IMR-90 (cell line): ENCODE data around the gene MUC5AC. TPM values are rescaled to one million over a fixed set of nuclear protein-coding genes. Genes with fewer than 3 reads are reported as not detected.

Experiments
- ATAC-seq: fragments of 200-7000 bp; cut with Tn5 transposase; 2 replicates; pipeline ENCODE4 v1.9.1; 2020; ENCODE audit warnings: low read depth, mild to moderate bottlenecking, moderate library complexity
- BruUV-seq: library from RNA; stranded (reverse); fragments of 400-500 nt; replicated peaks from 2 replicates; lab custom pipeline; 2021; lab: Mats Ljungman, UMichigan
- CTCF ChIA-PET: fragments of 300-600 bp; formaldehyde crosslinking; extraction: SDS; loops from one replicate; lab custom pipeline; 2021; ENCODE audit warnings: antibody characterized with exemption; lab: Yijun Ruan, JAX
- POLR2A ChIA-PET: fragments of 300-600 bp; sonication (Branson Sonifier 250); formaldehyde crosslinking; loops from one replicate; lab custom pipeline; 2022; ENCODE audit warnings: antibody characterized with exemption; ENCODE audit not compliant: unreplicated experiment; lab: Charles Lee
- DNase-seq: peaks from one replicate; pipeline ENCODE4 v3.0.0; 2013
- H2AFZ ChIP-seq: replicated peaks from 2 replicates; pipeline ENCODE3; 2013; ENCODE audit warnings: low read length, mild to moderate bottlenecking; ENCODE audit not compliant: poor library complexity
- H2AK5ac ChIP-seq: 2 replicates; pipeline ENCODE4 v1.6.1; 2013; ENCODE audit warnings: low read depth, low read length, inconsistent platforms
- H2AK9ac ChIP-seq: replicated peaks from 2 replicates; pipeline ENCODE3; 2013; ENCODE audit warnings: mild to moderate bottlenecking, low read depth, low read length, moderate library complexity; ENCODE audit not compliant: poor library complexity
- H2BK120ac ChIP-seq: 2 replicates; pipeline ENCODE4 v1.6.1; 2013; ENCODE audit warnings: low read depth, low read length, inconsistent platforms
- H2BK15ac ChIP-seq: 3 replicates; pipeline ENCODE4 v1.6.1; 2013; ENCODE audit warnings: low read depth, low read length, inconsistent platforms
- H2BK20ac ChIP-seq: 2 replicates; pipeline ENCODE4 v1.6.1; 2013; ENCODE audit warnings: low read depth, mild to moderate bottlenecking, inconsistent platforms, low read length, moderate library complexity
- H2BK5ac ChIP-seq: 2 replicates; pipeline ENCODE4 v1.6.1; 2013; ENCODE audit warnings: mild to moderate bottlenecking, low read depth, low read length, inconsistent platforms; ENCODE audit not compliant: poor library complexity, severe bottlenecking
- H3K14ac ChIP-seq: replicated peaks from 2 replicates; pipeline ENCODE4 v1.6.1; 2013; ENCODE audit warnings: low read depth, low read length, inconsistent platforms
- H3K18ac ChIP-seq: 2 replicates; pipeline ENCODE4 v1.6.1; 2013; ENCODE audit warnings: low read depth, low read length, control low read depth
- H3K23ac ChIP-seq: 2 replicates; pipeline ENCODE4 v1.6.1; 2013; ENCODE audit warnings: low read depth, low read length, inconsistent platforms
- H3K27ac ChIP-seq: 2 replicates; pipeline ENCODE4 v1.5.1; 2013; ENCODE audit warnings: mild to moderate bottlenecking, control low read depth, low read length; ENCODE audit not compliant: insufficient read depth
- H3K27me3 ChIP-seq: 2 replicates; pipeline ENCODE4 v1.6.1; 2013; ENCODE audit warnings: low read length; ENCODE audit not compliant: control insufficient read depth, insufficient read depth
- H3K36me3 ChIP-seq: 2 replicates; pipeline ENCODE4 v1.6.1; 2013; ENCODE audit warnings: low read length, mixed read lengths; ENCODE audit not compliant: control insufficient read depth, insufficient read depth
- H3K4ac ChIP-seq: 2 replicates; pipeline ENCODE4 v1.6.1; 2013; ENCODE audit warnings: low read depth, low read length, inconsistent platforms
- H3K4me1 ChIP-seq: 2 replicates; pipeline ENCODE4 v1.6.1; 2013; ENCODE audit warnings: low read length, mixed read lengths; ENCODE audit not compliant: control insufficient read depth, insufficient read depth
- H3K4me2 ChIP-seq: 2 replicates; pipeline ENCODE4 v1.6.1; 2013; ENCODE audit warnings: low read depth, mild to moderate bottlenecking, control low read depth, low read length, moderate library complexity
- H3K4me3 ChIP-seq: 2 replicates; pipeline ENCODE4 v1.5.1; 2013; ENCODE audit warnings: low read depth, mild to moderate bottlenecking, control low read depth, low read length, moderate library complexity; ENCODE audit not compliant: insufficient read depth
- H3K56ac ChIP-seq: 2 replicates; pipeline ENCODE4 v1.6.1; 2013; ENCODE audit warnings: low read length, inconsistent platforms; ENCODE audit not compliant: insufficient read depth; ENCODE audit errors: extremely low read depth
- H3K79me1 ChIP-seq, 2 experiments: 2 replicates each; pipeline ENCODE4 v1.6.1; 2013; ENCODE audit warnings: low read length in 2 of 2, inconsistent platforms in 1 of 2, low read depth in 1 of 2
- H3K9ac ChIP-seq: 2 replicates; pipeline ENCODE4 v1.6.1; 2013; ENCODE audit warnings: low read depth, low read length, control low read depth
- H3K9me1 ChIP-seq: 2 replicates; pipeline ENCODE4 v1.6.1; 2013; ENCODE audit warnings: low read length, inconsistent platforms; ENCODE audit not compliant: insufficient read depth
- H3K9me3 ChIP-seq: 2 replicates; pipeline ENCODE4 v1.6.1; 2013; ENCODE audit warnings: low read length; ENCODE audit not compliant: control insufficient read depth, insufficient read depth
- H4K20me1 ChIP-seq: 2 replicates; pipeline ENCODE4 v1.6.1; 2013; ENCODE audit warnings: low read length, inconsistent platforms; ENCODE audit not compliant: insufficient read depth
- H4K5ac ChIP-seq: 2 replicates; pipeline ENCODE4 v1.6.1; 2013; ENCODE audit warnings: mild to moderate bottlenecking, low read depth, low read length, control low read depth
- H4K8ac ChIP-seq, 2 experiments: 2 replicates each; pipeline ENCODE4 v1.6.1; 2013; ENCODE audit warnings: low read depth in 2 of 2, low read length in 2 of 2, control low read depth in 1 of 2, inconsistent platforms in 1 of 2
- H4K91ac ChIP-seq: 2 replicates; pipeline ENCODE4 v1.6.1; 2013; ENCODE audit warnings: low read depth, low read length, inconsistent platforms; ENCODE audit not compliant: insufficient read depth
- BHLHE40 ChIP-seq: fragments of 150-350 bp; IDR thresholded peaks from 2 replicates; pipeline ENCODE4 v1.6.1; 2016; ENCODE audit warnings: mild to moderate bottlenecking, low read depth, low read length
- CTCF ChIP-seq: conservative IDR thresholded peaks from 2 replicates; pipeline ENCODE4 v1.5.1; 2012; ENCODE audit warnings: mild to moderate bottlenecking, low read depth, low read length, improper control_type of control experiment
- FOS ChIP-seq: fragments of 150-350 bp; IDR thresholded peaks from 2 replicates; pipeline ENCODE4 v1.6.1; 2016; ENCODE audit warnings: low read depth, low read length
- MAFK ChIP-seq: IDR thresholded peaks from 2 replicates; pipeline ENCODE4 v1.6.1; 2012; ENCODE audit warnings: low read depth, low read length, improper control_type of control experiment
- MXI1 ChIP-seq: IDR thresholded peaks from 2 replicates; pipeline ENCODE4 v1.6.1; 2012; ENCODE audit warnings: low read depth, mild to moderate bottlenecking, low read length, moderate library complexity, borderline replicate concordance
- NFE2L2 ChIP-seq: fragments of 150-350 bp; IDR thresholded peaks from 2 replicates; pipeline ENCODE4 v1.6.1; 2016; ENCODE audit warnings: low read depth, mild to moderate bottlenecking, low read length
- RCOR1 ChIP-seq: IDR thresholded peaks from 2 replicates; pipeline ENCODE4 v1.6.1; 2012; ENCODE audit warnings: mild to moderate bottlenecking, low read length, improper control_type of control experiment; ENCODE audit not compliant: insufficient replicate concordance
- RFX5 ChIP-seq: IDR thresholded peaks from 2 replicates; pipeline ENCODE4 v1.8.0; 2012; ENCODE audit warnings: low read depth, mild to moderate bottlenecking, low read length, moderate library complexity
- USF2 ChIP-seq: fragments of 150-350 bp; IDR thresholded peaks from 2 replicates; pipeline ENCODE4 v1.6.1; 2017; ENCODE audit warnings: mild to moderate bottlenecking, antibody characterized with exemption, low read length, low read depth
- dilution Hi-C: fragments of 300-500 bp; cut with HindIII; formaldehyde crosslinking; loops from one replicate; pipeline ENCODE4 v1.14.3; 2018; ENCODE audit warnings: low sequenced_read_pairs; ENCODE audit not compliant: unreplicated experiment
- in situ Hi-C: fragments of 300-500 bp; cut with MboI; formaldehyde crosslinking; loops from 3 replicates; pipeline ENCODE4 v1.14.3; 2019; ENCODE audit warnings: low sequenced_read_pairs, inconsistent platforms, mixed read lengths
- intact Hi-C: fragments of 100-400 bp; cut with micrococcal nuclease; formaldehyde crosslinking; loops from 2 replicates; pipeline ENCODE4 v1.10.0; 2022
- polyA plus RNA-seq, 3 experiments: library from polyadenylated mRNA; depleted of rRNA; stranded (reverse); fragments of >200 nt; gene quantifications; 2 replicates each; pipeline ENCODE4 v1.2.3, GENCODE V29; 2012; ENCODE audit warnings: low replicate concordance in 1 of 3
- total RNA-seq: library from RNA; depleted of rRNA; stranded (reverse); fragments of >200 nt; gene quantifications from 2 replicates; pipeline ENCODE4 v1.2.3, GENCODE V29; 2012

MUC5AC gene
- total and polyA plus RNA-seq, 2 of the 4 experiments (the other 2 are of a cell fraction): 0.02 TPM; not detected in 1

GRCh38 chr11:1155274-1155693, 2.5 kb upstream of the MUC5AC start:
- peaks cover 2% of the 10 kb centered on the region; the same call in 1 of the 2 replicates for H3K27me3 ChIP-seq
- intact Hi-C loops: no loop called here
- ChIA-PET POLR2A (no interaction called here), CTCF (no interaction called here)
- H3K9me3 ChIP-seq: no peaks in the 10 kb centered on the region
- no TSS peak for BruUV-seq
- H3K23ac ChIP-seq: no peak overlapping the region
- peak overlapping the region; percentile 85; the same call in 1 of the 2 replicates for H2AK5ac ChIP-seq
- H2BK5ac ChIP-seq: no peak overlapping the region
- H3K4me3 ChIP-seq: no peak overlapping the region
- dilution Hi-C loops: no loop called here
- no peak overlapping the region; the same call in 1 of the 2 replicates for H3K14ac ChIP-seq
- H3K9me1 ChIP-seq: peaks cover 8% of the 10 kb centered on the region
- no peak for ATAC-seq
- no peaks in the 10 kb centered on the region for H3K36me3 ChIP-seq
- no peaks in the 10 kb centered on the region for H4K20me1 ChIP-seq
- H3K9ac ChIP-seq: no peak overlapping the region
- peak overlapping the region; percentile 40 for H2BK120ac ChIP-seq
- no peak overlapping the region for H3K27ac ChIP-seq
- H3K79me1 ChIP-seq: no peaks in the 10 kb centered on the region; a peak in 1 of 4 replicates
- H4K8ac ChIP-seq: no peak overlapping the region
- no peak overlapping the region for H4K91ac ChIP-seq
- H2BK20ac ChIP-seq: peak overlapping the region; percentile 82
- H2BK15ac ChIP-seq: peak overlapping the region; percentile 89; the same call in 2 of the 3 replicates
- in situ Hi-C loops: no loop called here
- H3K18ac ChIP-seq: no peak overlapping the region
- no peak overlapping the region for H3K4ac ChIP-seq
- no peak for TF ChIP-seq BHLHE40
- TF ChIP-seq MXI1: no peak
- TF ChIP-seq RFX5: no peak
- no peak for TF ChIP-seq USF2
- TF ChIP-seq MAFK: no peak
- no peak for TF ChIP-seq NFE2L2
- no peak for TF ChIP-seq RCOR1
- no peak for TF ChIP-seq CTCF
- peak; percentile 46; the same call in 1 of the 2 replicates for TF ChIP-seq FOS
- no peak overlapping the region for H3K56ac ChIP-seq
- H3K4me1 ChIP-seq: peaks cover 35% of the 10 kb centered on the region
- no peak overlapping the region for H3K4me2 ChIP-seq
- peak; percentile 12 for DNase-seq
- no peak overlapping the region for H2AK9ac ChIP-seq
- no peak overlapping the region for H2AFZ ChIP-seq
- H4K5ac ChIP-seq: no peak overlapping the region
